ENCODE results near the gene EZR. TPM values are rescaled to one million over a fixed set of nuclear protein-coding genes. Genes with fewer than 3 reads are reported as not detected.

The EZR gene
- total RNA-seq, 1 donor = 89.4 TPM

- no peak for TF ChIP-seq CTCF (IDR thresholded peaks at IDR 0.05; ENCODE audit: extremely low read depth, low read depth, low read length)
- Histone ChIP-seq H3K4me3 (ENCODE audit: insufficient read depth, low read length) (no peak overlapping the region), H3K36me3 (ENCODE audit: insufficient read depth, low read length) (no peaks in the 10 kb centered on the region), H2AFZ (ENCODE audit: low read length) (peak overlapping the region; percentile 76), H3K27me3 (ENCODE audit: insufficient read depth, low read length) (no peaks in the 10 kb centered on the region), H3K4me1 (ENCODE audit: insufficient read depth, low read length) (peaks cover 31% of the 10 kb centered on the region), H3K27ac (ENCODE audit: low read depth, low read length) (no peak overlapping the region), H4K20me1 (ENCODE audit: insufficient read depth, low read length) (no peaks in the 10 kb centered on the region), H3K79me2 (ENCODE audit: insufficient read depth, low read length) (peaks cover 27% of the 10 kb centered on the region), H3K9me3 (ENCODE audit: low read depth, low read length) (no peaks in the 10 kb centered on the region), H3K4me2 (ENCODE audit: insufficient read depth, low read length) (peak overlapping the region; percentile 62)
- no peak for DNase-seq (ENCODE audit: insufficient read length, low spot score, missing footprints)
These were observed 932 bp upstream of the EZR start for GRCh38 chr6:158819977-158820622.

- no peaks in the 10 kb centered on the region for H4K20me1 ChIP-seq (ENCODE audit: insufficient read depth, low read length)
- H3K4me1 ChIP-seq (ENCODE audit: insufficient read depth, low read length) = peaks cover 44% of the 10 kb centered on the region
- H3K4me2 ChIP-seq (ENCODE audit: insufficient read depth, low read length) = peak overlapping the region; percentile 88
- peak overlapping the region; percentile 76 for H3K4me3 ChIP-seq (ENCODE audit: insufficient read depth, low read length)
- no peak overlapping the region for H2AFZ ChIP-seq (ENCODE audit: low read length)
- peak; percentile 97 for DNase-seq (ENCODE audit: insufficient read length, low spot score, missing footprints)
- H3K27ac ChIP-seq (ENCODE audit: low read depth, low read length) = no peak overlapping the region
- H3K9me3 ChIP-seq (ENCODE audit: low read depth, low read length) = no peaks in the 10 kb centered on the region
- peaks cover 41% of the 10 kb centered on the region for H3K79me2 ChIP-seq (ENCODE audit: insufficient read depth, low read length)
- H3K36me3 ChIP-seq (ENCODE audit: insufficient read depth, low read length) = no peaks in the 10 kb centered on the region
- no peaks in the 10 kb centered on the region for H3K27me3 ChIP-seq (ENCODE audit: insufficient read depth, low read length)
- TF ChIP-seq CTCF (IDR thresholded peaks at IDR 0.05; ENCODE audit: extremely low read depth, low read depth, low read length) = no peak
These were observed 471 bp downstream of the EZR start for GRCh38 chr6:158818581-158819212.

- peak overlapping the region; percentile 88 for H3K4me2 ChIP-seq (ENCODE audit: insufficient read depth, low read length)
- H3K27ac ChIP-seq (ENCODE audit: low read depth, low read length) = peak overlapping the region; percentile 42
- H3K4me3 ChIP-seq (ENCODE audit: insufficient read depth, low read length) = peak overlapping the region; percentile 76
- H3K27me3 ChIP-seq (ENCODE audit: insufficient read depth, low read length) = no peaks in the 10 kb centered on the region
- peaks cover 46% of the 10 kb centered on the region for H3K4me1 ChIP-seq (ENCODE audit: insufficient read depth, low read length)
- H3K79me2 ChIP-seq (ENCODE audit: insufficient read depth, low read length) = peaks cover 48% of the 10 kb centered on the region
- peak overlapping the region; percentile 42 for H2AFZ ChIP-seq (ENCODE audit: low read length)
- H3K9me3 ChIP-seq (ENCODE audit: low read depth, low read length) = no peaks in the 10 kb centered on the region
- peak; percentile 95 for DNase-seq (ENCODE audit: insufficient read length, low spot score, missing footprints)
- TF ChIP-seq CTCF (IDR thresholded peaks at IDR 0.05; ENCODE audit: extremely low read depth, low read depth, low read length) = no peak
- no peaks in the 10 kb centered on the region for H3K36me3 ChIP-seq (ENCODE audit: insufficient read depth, low read length)
- H4K20me1 ChIP-seq (ENCODE audit: insufficient read depth, low read length) = no peaks in the 10 kb centered on the region
These were observed 1.2 kb downstream of the EZR start for GRCh38 chr6:158817728-158818580.
